Measurements from ENCODE around the gene AGBL4. TPM values are rescaled to one million over a fixed set of nuclear protein-coding genes. Genes with fewer than 3 reads are reported as not detected.

The AGBL4 gene
- total and polyA plus RNA-seq, 2 experiments from 2014 or later = not detected

DNA sequence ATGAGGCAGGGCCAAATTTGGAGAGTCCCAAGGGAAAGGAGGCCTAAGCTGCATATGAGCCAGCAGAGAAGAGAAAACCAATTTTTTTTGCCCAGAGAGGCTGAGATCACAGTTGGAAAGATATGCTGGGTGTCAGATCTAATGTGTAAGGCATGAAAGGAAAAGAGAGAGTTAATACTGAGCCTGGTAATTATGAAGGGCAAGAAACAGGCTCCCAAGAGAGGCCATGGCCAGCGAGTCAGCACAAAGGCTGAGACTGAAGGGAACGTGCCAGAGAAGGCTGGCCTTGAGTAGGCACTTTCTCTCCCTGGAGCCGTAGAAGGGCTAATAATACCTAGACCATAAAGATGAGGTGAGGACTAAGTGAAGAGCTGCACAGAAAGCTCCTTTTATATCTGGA, 1215.3 kb downstream of the AGBL4 start:
- no peaks in the 10 kb centered on the region; the same call in 1 of the 2 replicates for H3K27me3 ChIP-seq (replicated peaks; ENCODE audit: insufficient read depth)
- DNase-seq = no peak
- no peaks in the 10 kb centered on the region for H3K4me1 ChIP-seq (ENCODE audit: insufficient read depth)
- no peak overlapping the region for H3K9ac ChIP-seq
- no peaks in the 10 kb centered on the region for H3K79me2 ChIP-seq (ENCODE audit: insufficient read depth)
- no peak overlapping the region for H2AFZ ChIP-seq
- no peaks in the 10 kb centered on the region for H3K36me3 ChIP-seq (ENCODE audit: low read depth)
- no peaks in the 10 kb centered on the region for H3K9me3 ChIP-seq (ENCODE audit: low read depth)
- no peak overlapping the region for H3K4me3 ChIP-seq
- H3F3A ChIP-seq (ENCODE audit: insufficient read depth) = no peaks in the 10 kb centered on the region
- no peak overlapping the region for H3K4me2 ChIP-seq (ENCODE audit: unreplicated experiment)
- in situ Hi-C loops (cut with MboI) = no loop called here
- no peak overlapping the region for H3K27ac ChIP-seq
- no peaks in the 10 kb centered on the region for H3K9me2 ChIP-seq (ENCODE audit: insufficient read depth)
- WGBS, 2 experiments (ENCODE audit: low coverage in 1 of 2, low lambda C conversion rate in 2 of 2, missing lambda C conversion rate in 2 of 2) = 6 to 17% methylated on average over 3 of the region's 3 CpGs
- no peak for TF ChIP-seq EZH2 (IDR thresholded peaks at IDR 0.05; ENCODE audit: insufficient read depth, poor library complexity, severe bottlenecking)
- no peak for TF ChIP-seq EZH2phosphoT487 (IDR thresholded peaks at IDR 0.05; ENCODE audit: insufficient read depth, low read depth)
- H4K20me1 ChIP-seq (ENCODE audit: insufficient read depth) = no peaks in the 10 kb centered on the region

DNA sequence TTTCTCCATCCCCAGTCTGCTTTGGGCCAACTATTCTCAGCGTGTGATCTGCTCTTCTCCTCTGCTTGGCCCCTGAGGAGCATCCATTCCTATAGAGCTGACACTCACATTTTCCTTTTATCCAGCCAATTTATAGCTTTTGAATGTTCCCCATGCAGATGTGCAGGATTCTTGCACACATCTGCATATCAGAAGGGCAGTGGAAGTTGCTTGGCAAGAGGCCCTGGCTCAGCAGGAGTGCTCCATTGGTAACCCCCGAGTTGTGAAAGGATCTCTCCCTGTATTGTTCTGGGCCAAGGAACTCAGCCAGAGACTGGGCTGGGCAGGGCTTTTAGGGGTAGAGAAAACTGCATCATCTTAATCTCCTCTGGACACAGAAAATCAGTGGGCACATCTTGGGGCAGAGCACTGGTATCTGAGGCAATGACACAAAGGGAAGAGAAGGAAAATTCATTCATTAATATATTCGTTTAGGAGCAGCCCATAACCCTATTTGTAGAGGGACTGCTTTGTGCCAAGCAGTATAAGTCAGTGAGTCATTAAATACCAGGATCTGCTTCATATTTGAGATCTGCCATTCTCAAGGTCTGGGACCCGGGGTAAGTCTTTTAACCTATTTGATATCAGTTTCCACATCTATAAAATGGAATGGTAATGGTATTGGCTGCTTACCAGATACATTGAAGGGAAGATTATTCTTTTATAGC, 1216.0 kb downstream of the AGBL4 start:
- H3K27me3 ChIP-seq (replicated peaks; ENCODE audit: insufficient read depth) = no peaks in the 10 kb centered on the region; the same call in 1 of the 2 replicates
- H3K36me3 ChIP-seq (ENCODE audit: low read depth) = no peaks in the 10 kb centered on the region
- no peaks in the 10 kb centered on the region for H3K79me2 ChIP-seq (ENCODE audit: insufficient read depth)
- no peaks in the 10 kb centered on the region for H3K4me1 ChIP-seq (ENCODE audit: insufficient read depth)
- no peak overlapping the region for H2AFZ ChIP-seq
- no peak for TF ChIP-seq EZH2 (IDR thresholded peaks at IDR 0.05; ENCODE audit: insufficient read depth, poor library complexity, severe bottlenecking)
- no peak for TF ChIP-seq EZH2phosphoT487 (IDR thresholded peaks at IDR 0.05; ENCODE audit: insufficient read depth, low read depth)
- H3K4me3 ChIP-seq = no peak overlapping the region
- H3K27ac ChIP-seq = no peak overlapping the region
- H3K9me3 ChIP-seq (ENCODE audit: low read depth) = no peaks in the 10 kb centered on the region
- no peaks in the 10 kb centered on the region for H3F3A ChIP-seq (ENCODE audit: insufficient read depth)
- no peak for DNase-seq
- no peaks in the 10 kb centered on the region for H3K9me2 ChIP-seq (ENCODE audit: insufficient read depth)
- in situ Hi-C loops (cut with MboI) = no loop called here
- no peak overlapping the region for H3K4me2 ChIP-seq (ENCODE audit: unreplicated experiment)
- no peaks in the 10 kb centered on the region for H4K20me1 ChIP-seq (ENCODE audit: insufficient read depth)
- 0 to 1% methylated on average over 4 of the region's 4 CpGs for WGBS, 2 experiments (ENCODE audit: low coverage in 1 of 2, low lambda C conversion rate in 2 of 2, missing lambda C conversion rate in 2 of 2)
- H3K9ac ChIP-seq = no peak overlapping the region

DNA sequence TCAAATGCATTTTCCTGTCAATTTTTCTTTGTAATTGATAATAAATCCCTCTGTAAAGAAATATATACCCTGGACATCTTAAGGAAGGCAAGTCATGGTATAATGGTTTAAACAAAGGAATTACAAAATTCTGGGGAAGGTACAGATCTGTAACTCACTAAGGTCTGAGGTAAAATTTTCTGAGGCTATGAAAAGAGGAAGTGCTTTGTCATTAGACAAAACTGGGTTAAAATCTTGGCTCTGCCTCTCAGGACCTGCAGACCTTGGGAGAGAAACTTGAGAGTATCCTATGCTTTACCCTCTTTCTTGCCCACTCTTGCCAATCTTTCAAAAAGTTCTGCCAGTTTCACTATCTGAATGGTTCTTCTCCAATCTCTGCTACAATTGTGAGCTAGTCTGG, 1220.3 kb downstream of the AGBL4 start:
- H2AFZ ChIP-seq = no peak overlapping the region
- no peak overlapping the region for H3K27ac ChIP-seq
- in situ Hi-C loops (cut with MboI) = no loop called here
- TF ChIP-seq EZH2phosphoT487 (IDR thresholded peaks at IDR 0.05; ENCODE audit: insufficient read depth, low read depth) (no peak), EZH2 (IDR thresholded peaks at IDR 0.05; ENCODE audit: insufficient read depth, poor library complexity, severe bottlenecking) (no peak)
- H3K9ac ChIP-seq = no peak overlapping the region
- no peak for DNase-seq
- H4K20me1 ChIP-seq (ENCODE audit: insufficient read depth) = no peaks in the 10 kb centered on the region
- H3K4me2 ChIP-seq (ENCODE audit: unreplicated experiment) = no peak overlapping the region
- no peaks in the 10 kb centered on the region for H3K36me3 ChIP-seq (ENCODE audit: low read depth)
- no peaks in the 10 kb centered on the region for H3F3A ChIP-seq (ENCODE audit: insufficient read depth)
- H3K4me3 ChIP-seq = no peak overlapping the region
- H3K4me1 ChIP-seq (ENCODE audit: insufficient read depth) = no peaks in the 10 kb centered on the region
- H3K9me3 ChIP-seq (ENCODE audit: low read depth) = no peaks in the 10 kb centered on the region
- H3K9me2 ChIP-seq (ENCODE audit: insufficient read depth) = no peaks in the 10 kb centered on the region
- no peaks in the 10 kb centered on the region; the same call in 1 of the 2 replicates for H3K27me3 ChIP-seq (replicated peaks; ENCODE audit: insufficient read depth)
- H3K79me2 ChIP-seq (ENCODE audit: insufficient read depth) = no peaks in the 10 kb centered on the region

DNA sequence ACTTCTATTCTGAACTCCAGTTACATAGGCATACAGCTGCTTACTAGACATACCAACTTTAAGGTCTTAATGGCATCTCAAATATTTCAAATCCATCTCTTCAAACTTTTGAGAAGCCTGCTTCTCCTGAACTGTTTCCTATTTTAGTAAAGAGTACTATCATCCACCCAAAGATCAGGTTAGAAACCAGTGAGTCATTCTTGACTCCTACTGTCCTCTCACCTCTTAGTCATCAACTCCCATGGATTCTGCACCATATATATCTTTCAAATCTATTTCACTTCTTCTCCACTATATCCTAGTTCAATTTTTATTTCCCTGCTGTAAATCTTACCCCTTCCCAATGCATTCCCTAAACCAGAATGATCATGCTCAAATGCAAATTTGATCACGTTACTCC, 1228.9 kb downstream of the AGBL4 start:
- H3K4me3 ChIP-seq = no peak overlapping the region

More for the DNA sequence above, 1228.9 kb downstream of the AGBL4 start:
- H3K4me1 ChIP-seq (ENCODE audit: insufficient read depth) = no peaks in the 10 kb centered on the region
- no peaks in the 10 kb centered on the region for H3K9me3 ChIP-seq (ENCODE audit: low read depth)
- H3K79me2 ChIP-seq (ENCODE audit: insufficient read depth) = no peaks in the 10 kb centered on the region
- H3K36me3 ChIP-seq (ENCODE audit: low read depth) = no peaks in the 10 kb centered on the region
- no peak overlapping the region for H3K27ac ChIP-seq
- no peaks in the 10 kb centered on the region for H3K27me3 ChIP-seq (replicated peaks; ENCODE audit: insufficient read depth)
- H3K9ac ChIP-seq = no peak overlapping the region
- TF ChIP-seq EZH2 (IDR thresholded peaks at IDR 0.05; ENCODE audit: insufficient read depth, poor library complexity, severe bottlenecking) (no peak), EZH2phosphoT487 (IDR thresholded peaks at IDR 0.05; ENCODE audit: insufficient read depth, low read depth) (no peak)
- DNase-seq = peak; percentile 22
- no peak overlapping the region for H3K4me2 ChIP-seq (ENCODE audit: unreplicated experiment)
- whole genome bisulfite sequencing, 2 experiments (ENCODE audit: low coverage in 1 of 2, low lambda C conversion rate in 2 of 2, missing lambda C conversion rate in 2 of 2) = 0% methylated on average over 1 of the region's 1 CpG
- in situ Hi-C loops (cut with MboI) = no loop called here
- H4K20me1 ChIP-seq (ENCODE audit: insufficient read depth) = no peaks in the 10 kb centered on the region
- no peaks in the 10 kb centered on the region for H3K9me2 ChIP-seq (ENCODE audit: insufficient read depth)
- no peak overlapping the region for H2AFZ ChIP-seq
- H3F3A ChIP-seq (ENCODE audit: insufficient read depth) = no peaks in the 10 kb centered on the region

Data from GM23248 (cell line).